Fibroblast of mammary gland (primary cell): ENCODE data around the gene UBE2N.
A peak's percentile ranks its signal among the peaks of the same experiment; 100 is the strongest.

Source experiments
- DNase-seq: peaks from one replicate; pipeline ENCODE4 v3.0.0-alpha.2; 2010; ENCODE audit warnings: low read depth
- H3K4me3 ChIP-seq: 2 replicates; pipeline ENCODE4 v1.5.1; 2011; ENCODE audit warnings: low read depth, mild to moderate bottlenecking, low read length, moderate library complexity; ENCODE audit not compliant: control insufficient read depth
- TF ChIP-seq, protein P1 (sequence below): conservative IDR thresholded peaks from 2 replicates; pipeline ENCODE4 v1.5.1; 2011; ENCODE audit warnings: low read depth, low read length, inconsistent platforms; ENCODE audit not compliant: control insufficient read depth, insufficient read depth

UBE2N gene

DNA sequence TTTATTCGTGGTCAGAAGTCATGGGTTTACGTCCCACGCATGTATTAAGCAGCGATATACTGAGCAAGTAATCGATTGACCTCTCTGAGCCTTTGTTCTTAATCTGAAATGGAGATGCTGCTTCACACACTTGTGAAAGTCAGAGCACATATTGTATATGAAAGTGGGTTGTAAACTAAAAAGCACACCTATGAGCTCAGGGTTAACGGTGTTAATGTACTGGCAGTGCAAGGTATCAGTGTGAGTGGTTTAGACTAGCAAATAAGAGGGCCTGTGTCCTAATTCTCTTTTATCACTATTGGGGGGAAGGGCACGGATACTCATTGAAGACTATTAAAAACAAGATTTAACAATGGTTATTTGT, 26.2 kb upstream of the UBE2N start:
- DNase-seq = no peak
- peak overlapping the region; percentile 97 for H3K4me3 ChIP-seq
- TF ChIP-seq, protein P1, sequence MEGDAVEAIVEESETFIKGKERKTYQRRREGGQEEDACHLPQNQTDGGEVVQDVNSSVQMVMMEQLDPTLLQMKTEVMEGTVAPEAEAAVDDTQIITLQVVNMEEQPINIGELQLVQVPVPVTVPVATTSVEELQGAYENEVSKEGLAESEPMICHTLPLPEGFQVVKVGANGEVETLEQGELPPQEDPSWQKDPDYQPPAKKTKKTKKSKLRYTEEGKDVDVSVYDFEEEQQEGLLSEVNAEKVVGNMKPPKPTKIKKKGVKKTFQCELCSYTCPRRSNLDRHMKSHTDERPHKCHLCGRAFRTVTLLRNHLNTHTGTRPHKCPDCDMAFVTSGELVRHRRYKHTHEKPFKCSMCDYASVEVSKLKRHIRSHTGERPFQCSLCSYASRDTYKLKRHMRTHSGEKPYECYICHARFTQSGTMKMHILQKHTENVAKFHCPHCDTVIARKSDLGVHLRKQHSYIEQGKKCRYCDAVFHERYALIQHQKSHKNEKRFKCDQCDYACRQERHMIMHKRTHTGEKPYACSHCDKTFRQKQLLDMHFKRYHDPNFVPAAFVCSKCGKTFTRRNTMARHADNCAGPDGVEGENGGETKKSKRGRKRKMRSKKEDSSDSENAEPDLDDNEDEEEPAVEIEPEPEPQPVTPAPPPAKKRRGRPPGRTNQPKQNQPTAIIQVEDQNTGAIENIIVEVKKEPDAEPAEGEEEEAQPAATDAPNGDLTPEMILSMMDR = no peak

DNA sequence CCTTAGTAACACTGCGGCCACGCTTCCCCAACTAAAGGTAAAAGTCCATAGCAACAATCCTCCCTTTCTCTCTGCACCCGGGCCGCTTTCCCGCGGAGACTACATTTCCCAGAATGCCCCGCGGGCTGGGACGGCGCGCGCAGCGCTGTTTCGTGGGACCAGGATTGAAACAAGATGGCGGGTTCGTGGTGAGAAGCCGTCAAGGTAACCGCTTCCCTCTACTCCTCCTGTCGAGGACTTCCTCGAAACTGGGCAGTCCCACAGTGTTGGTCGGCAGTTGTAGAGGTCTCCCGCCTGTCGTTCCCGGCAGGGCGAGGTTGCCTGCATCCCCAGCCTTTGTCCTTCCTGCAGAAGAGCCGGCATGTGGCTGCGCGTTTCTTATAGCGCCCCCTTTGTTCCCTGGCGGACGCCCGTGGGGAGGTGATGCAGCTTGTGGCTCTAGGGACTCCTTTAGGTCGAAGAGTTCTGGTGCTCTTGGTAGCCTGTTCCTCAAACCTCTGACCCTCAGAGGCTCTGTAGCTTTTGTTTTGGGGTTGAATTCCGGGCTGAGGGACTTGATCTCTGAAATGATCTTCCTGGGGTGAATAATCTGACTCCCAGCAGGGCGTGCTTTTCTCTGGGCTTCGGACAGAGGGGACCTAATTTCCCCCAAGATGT, 25.7 kb upstream of the UBE2N start, which contains the start of gene MRPL42:
Gene MRPL42 (plus strand): TSS at position 164 of the 657 bp plus-strand sequence. CDS start 1,772 bp downstream, outside the sequence.
- peak within 1 kb of the TSS; percentile 97 for H3K4me3 ChIP-seq
- TF ChIP-seq, protein P1 = peak; percentile 78
- peak; percentile 83 for DNase-seq

DNA sequence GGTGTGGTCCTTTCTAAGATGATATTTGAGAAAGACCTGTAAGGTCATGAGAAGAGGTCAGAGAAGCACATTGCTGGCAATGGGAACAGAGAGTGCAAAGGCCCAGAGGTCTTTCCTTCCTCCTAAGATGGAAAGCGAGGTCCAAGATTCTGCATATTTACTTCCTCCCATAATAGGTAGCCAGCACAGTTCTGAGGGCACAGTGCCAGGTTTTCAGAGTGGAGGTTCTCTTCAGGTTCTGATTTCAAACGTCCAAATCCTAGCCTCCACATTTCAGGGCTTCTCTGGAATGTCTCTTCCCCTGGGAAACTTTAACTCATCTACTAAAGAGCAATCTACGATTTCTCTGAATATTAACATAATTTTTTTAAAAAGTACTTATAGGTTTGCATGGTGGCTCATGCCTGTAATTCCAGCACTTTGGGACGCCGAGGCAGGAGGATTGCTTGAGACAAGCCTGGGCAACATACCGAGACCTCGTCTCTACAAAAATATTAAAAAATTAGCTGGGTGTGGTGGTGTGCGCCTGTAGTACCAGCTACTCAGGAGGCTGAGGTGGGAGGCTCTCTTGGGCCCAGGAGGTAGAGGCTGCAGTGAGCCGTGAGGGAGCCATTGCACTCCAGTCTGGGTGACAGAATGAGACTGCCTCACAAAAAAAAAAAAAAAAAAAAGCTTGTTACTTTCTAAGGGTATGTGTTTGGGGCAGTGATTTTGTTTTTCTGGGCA, 25.0 kb upstream of the UBE2N start:
- no peak for DNase-seq
- peak overlapping the region; percentile 97 for H3K4me3 ChIP-seq
- TF ChIP-seq, protein P1 = no peak

DNA sequence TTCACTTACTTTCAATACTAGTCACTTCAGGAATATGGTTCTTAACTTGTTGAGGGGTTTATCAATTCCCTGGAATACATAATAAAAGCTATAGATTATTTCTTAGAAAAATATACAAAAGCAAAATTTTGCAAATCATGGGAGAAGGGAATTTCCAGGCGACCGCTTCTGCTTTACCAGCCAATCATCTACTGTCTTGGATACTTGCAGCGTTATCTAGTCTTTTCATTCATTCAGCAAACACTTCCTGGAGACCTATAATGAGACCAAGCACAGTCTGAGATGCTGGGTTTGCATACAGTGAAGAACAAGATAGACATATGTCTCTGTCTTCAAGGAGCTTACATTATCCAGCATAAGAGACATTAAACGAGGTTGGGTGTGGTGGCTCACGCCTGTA, 24.1 kb upstream of the UBE2N start:
- DNase-seq = no peak
- no peak overlapping the region for H3K4me3 ChIP-seq
- TF ChIP-seq, protein P1 = no peak

DNA sequence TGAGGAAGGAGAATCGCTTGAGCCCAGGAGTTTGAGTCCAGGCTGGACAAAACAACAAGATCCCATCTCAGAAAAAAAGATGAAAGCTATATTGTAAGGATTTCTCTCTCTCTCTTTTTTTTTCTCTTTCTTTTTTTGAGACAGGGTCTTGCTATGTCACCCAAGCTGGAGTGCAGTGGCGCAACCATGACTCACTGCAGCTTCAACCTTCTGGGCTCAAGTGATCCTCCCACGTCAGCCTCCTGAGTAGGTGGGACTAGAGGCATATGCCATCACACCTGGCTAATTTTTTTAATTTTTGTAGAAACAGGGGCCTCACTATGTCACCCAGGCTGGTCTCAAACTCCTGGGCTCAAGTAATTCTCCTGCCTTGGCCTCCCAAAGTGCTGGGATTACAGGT, 19.8 kb upstream of the UBE2N start:
- DNase-seq = peak; percentile 38
- TF ChIP-seq, protein P1 = no peak
- H3K4me3 ChIP-seq = no peak overlapping the region

DNA sequence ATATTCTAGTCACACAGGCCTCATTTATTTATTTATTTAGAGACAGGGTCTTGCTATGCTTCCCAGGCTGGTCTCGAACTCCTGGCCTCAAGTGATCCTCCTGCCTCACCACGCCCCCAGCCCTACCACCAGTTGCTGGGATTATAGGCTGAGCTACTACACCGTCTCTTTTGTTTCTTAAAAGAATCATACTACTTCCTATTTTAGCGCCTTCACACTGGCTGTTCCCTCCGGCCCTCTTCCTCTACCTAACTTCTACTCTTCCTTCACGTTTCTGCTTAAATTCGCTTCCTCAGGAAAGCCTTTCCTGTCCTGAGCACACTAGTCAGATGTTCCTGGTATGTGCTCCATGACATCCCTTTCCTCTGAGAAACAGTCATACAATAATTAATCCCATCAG, 19.2 kb upstream of the UBE2N start:
- TF ChIP-seq, protein P1 = no peak
- DNase-seq = no peak
- H3K4me3 ChIP-seq = no peak overlapping the region
